GM18505 (cell line): ENCODE measurements around the gene RNF10.

Source experiments
- ATAC-seq: cut with Tn5 transposase; IDR thresholded peaks from one replicate; pipeline ENCODE4 v1.9.1; 2021; ENCODE audit not compliant: unreplicated experiment
- POLR2A ChIP-seq: IDR thresholded peaks from 4 replicates; pipeline ENCODE4 v1.6.1; 2011; ENCODE audit warnings: borderline replicate concordance; ENCODE audit not compliant: insufficient read depth, insufficient read length; ENCODE audit errors: extremely low read depth

The RNF10 gene

GRCh38 chr12:120536064-120536791 is 2.1 kb downstream of the RNF10 start:
- no peak for ATAC-seq
- no peak for TF ChIP-seq POLR2A

- no peak for ATAC-seq
- TF ChIP-seq POLR2A, result no peak
These were observed 3.7 kb downstream of the RNF10 start for GRCh38 chr12:120537856-120538220.

DNA sequence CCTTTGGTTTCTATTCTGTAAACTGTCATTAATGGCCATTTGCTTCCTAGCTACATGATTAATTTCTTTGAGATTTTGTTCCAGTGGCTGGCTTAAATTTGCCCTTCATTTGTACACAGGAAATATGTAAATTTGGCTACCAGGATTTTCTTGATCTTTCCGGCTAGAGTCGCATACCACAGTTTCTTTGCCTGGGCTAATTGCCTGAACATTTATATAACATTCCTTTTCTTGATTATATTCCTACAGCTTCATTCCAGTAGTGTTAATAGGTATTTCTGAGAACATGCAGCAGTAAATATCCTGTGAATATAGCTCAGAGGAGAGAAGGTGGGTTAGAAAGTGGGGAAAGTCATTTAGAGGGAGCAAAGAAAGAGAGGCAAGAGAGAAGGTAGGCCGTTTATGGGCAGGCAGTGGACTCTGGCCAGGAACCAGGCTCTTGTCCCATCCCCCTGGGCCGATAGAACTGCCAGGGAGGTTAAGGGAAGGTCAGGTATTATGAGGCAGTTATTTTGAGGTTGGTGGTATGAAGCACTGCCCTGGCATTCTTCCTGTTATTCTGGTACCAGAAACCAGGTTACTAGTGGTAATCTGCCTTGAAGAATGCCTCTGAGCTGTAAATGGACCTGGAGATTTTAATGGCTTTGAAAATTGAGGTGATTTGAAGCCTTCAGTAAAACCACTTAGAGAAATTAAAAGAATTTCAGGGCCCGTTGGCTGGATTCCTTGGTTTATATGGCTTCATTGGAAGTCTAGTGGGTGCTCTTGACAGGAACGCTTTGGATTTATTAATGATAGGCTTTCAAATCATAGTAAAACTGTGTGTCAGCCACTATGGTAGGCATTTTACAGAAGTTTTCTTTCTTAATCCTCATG is 4.4 kb downstream of the RNF10 start:
- no peak for ATAC-seq
- no peak for TF ChIP-seq POLR2A

DNA sequence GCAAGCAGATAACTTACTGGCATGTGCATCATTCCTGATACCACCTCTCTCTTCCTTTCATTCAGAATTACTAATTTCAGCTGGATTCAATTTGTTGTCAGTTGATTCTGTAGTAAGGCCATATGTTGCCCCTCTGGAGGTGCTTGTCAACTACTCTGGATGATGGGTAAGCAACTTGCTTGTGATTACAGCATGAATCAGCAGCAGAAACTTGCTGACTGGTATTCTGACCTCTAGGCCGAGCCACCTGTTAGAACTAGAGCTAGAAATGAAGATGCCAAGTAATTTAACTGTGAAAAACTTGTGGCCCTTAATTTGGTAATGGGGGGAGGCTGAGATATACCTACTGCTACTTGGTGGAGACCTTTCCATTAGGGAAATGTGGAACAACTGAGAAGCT is 5.1 kb downstream of the RNF10 start:
- no peak for TF ChIP-seq POLR2A
- ATAC-seq, result no peak

DNA sequence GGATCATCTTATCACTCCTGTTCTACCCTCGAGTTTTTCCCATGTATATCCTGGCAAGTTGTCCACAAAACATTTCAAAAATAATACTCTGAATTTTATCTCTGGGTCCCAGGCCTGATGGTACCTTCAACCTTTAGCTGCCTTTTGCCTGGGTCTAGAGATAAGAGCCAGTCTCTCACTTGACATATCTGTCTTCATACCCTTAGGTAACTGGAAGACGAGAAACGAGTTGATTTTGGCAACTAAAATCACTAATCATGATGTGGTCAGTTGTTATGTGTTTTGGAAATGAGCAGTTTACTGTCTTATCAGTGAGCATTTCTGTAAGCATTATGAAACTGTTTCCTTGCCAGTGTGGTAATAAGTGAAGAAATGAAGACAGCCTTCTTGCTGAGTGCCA is 6.3 kb downstream of the RNF10 start:
- no peak for TF ChIP-seq POLR2A
- no peak for ATAC-seq

DNA sequence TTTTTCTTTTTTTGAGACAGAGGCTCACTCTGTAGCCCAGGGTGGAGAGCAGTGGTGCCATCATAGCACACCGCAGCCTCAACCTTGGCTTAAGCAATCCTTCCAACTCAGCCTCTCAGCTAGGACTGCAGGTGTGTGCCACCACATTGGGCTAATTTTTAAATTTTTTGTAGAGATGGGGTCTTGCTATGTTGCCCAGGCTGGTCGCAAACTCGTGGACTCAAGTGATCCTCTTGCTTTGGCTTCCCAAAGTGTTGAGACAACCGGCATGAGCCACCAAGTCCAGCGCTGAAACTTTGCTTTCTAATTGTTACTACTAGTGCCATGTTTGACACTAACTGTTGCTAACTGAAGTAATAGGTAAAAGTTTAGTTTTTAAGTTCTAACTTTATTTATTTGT is 8.0 kb downstream of the RNF10 start:
- no peak for ATAC-seq

DNA sequence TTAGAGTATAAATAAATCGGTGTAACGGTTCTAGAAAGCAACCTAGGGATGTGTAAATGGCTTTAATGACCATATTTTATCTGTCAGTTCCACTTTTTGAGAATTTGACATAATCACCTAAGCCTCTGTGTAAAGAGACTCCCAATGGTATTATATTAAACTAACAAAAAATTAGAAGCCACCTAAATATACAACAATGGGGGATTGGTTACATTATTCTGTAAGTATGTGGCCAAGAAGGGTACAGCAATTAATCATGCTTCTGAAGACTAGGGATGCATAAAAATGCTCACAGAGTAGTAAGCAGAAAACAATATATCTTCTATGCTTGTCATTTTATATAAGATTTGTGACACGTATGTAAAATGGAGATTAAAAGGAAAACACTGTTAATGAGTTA is 10.5 kb downstream of the RNF10 start:
- TF ChIP-seq POLR2A, result no peak
- no peak for ATAC-seq

More for the DNA sequence above, 8.0 kb downstream of the RNF10 start:
- no peak for TF ChIP-seq POLR2A

- ATAC-seq, result no peak
- no peak for TF ChIP-seq POLR2A
These were observed 11.9 kb downstream of the RNF10 start for GRCh38 chr12:120546050-120546386.

- ATAC-seq, result no peak
- no peak for TF ChIP-seq POLR2A
These were observed 20.5 kb downstream of the RNF10 start for GRCh38 chr12:120554678-120555077.

DNA sequence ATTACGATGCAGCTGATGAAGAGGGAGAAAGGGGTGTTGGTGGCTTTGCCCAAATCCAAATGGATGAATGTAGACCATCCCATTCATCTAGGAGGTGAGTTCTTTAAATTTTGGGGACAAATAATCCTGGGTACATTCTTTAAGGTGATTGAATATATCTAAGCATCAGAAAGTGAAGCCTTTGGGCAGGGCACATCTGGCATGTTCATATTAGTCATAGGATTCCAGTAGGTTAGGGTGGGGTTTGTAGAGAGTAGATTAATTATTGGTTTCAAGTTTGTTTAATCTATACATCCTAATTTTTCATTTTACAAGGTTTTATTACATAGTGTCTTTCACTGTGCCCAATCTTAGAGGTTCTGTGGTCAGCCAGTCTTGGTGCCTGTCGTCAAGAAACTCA is 23.4 kb downstream of the RNF10 start:
- ATAC-seq, result no peak
- no peak for TF ChIP-seq POLR2A

- ATAC-seq, result no peak
- no peak for TF ChIP-seq POLR2A
These were observed 28.8 kb downstream of the RNF10 start for GRCh38 chr12:120562906-120563305.

- ATAC-seq, result no peak
- no peak for TF ChIP-seq POLR2A
These were observed 29.3 kb downstream of the RNF10 start for GRCh38 chr12:120563495-120563894.

- no peak for ATAC-seq
- no peak for TF ChIP-seq POLR2A
These were observed 37.1 kb downstream of the RNF10 start for GRCh38 chr12:120571299-120571698.

DNA sequence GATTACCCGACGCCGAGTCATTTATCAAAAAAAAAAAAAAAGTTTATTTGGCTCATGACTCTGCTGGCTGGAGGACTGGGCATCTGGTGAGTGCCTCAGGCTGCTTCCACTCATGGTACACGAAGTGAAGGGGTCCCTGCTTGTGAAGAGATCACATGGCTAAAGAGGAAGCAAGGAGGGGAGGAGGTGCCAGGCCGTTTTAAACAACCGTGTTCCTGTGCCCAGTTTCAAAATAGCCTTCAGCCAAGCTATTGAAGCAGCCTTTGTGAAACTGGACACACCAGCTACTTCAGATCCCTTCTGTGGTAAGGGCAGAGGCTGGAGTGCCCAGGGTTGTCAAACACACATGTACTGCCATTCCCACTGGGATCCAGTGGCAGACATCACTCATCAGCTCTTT is 39.4 kb downstream of the RNF10 start:
- no peak for ATAC-seq
- TF ChIP-seq POLR2A, result no peak

GRCh38 chr12:120574106-120574505 is 40.0 kb downstream of the RNF10 start:
- no peak for ATAC-seq
- no peak for TF ChIP-seq POLR2A

DNA sequence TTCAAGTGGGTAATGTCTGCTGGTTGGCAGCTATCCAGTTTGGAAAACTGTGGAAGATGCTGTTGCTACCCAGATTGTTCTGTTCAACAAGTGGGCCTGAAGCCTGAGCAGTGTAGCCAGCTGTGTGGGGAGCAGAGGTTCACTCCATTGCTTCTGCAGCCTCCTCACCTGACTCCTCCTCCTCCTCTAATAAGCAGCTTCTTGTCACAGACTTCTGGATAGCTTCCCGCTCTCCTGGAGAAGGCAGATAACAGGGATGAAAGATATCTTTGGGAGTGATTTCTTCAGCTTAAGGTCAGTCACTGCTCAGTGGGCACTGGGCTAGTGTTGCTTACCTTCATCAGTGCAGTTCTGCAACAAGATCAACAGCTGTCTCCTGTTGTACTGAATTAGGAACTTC is 45.0 kb downstream of the RNF10 start:
- no peak for ATAC-seq
- TF ChIP-seq POLR2A, result no peak
